HTERT RPE-1 (cell line): ENCODE measurements around the gene TAF1.
"Not testable (repeated sequence)": the region's sequence is repeated elsewhere in the genome, so short reads cannot be mapped to it uniquely, and the experiment has no call there.

Experiments
- in situ Hi-C: fragments of 300-500 bp; cut with MboI; formaldehyde crosslinking; loops from 4 replicates; pipeline ENCODE4 v1.14.3; 2020; ENCODE audit warnings: low sequenced_read_pairs

The TAF1 gene

GRCh38 chrX:71438750-71439149, 72.6 kb downstream of the TAF1 start:
- in situ Hi-C loops, result no loop called here

GRCh38 chrX:71439420-71439819, 73.3 kb downstream of the TAF1 start:
- in situ Hi-C loops, result no loop called here

GRCh38 chrX:71439896-71440295, 73.7 kb downstream of the TAF1 start:
- in situ Hi-C loops, result no loop called here

- in situ Hi-C loops, result no loop called here
Observed at GRCh38 chrX:71440401-71440800, 74.2 kb downstream of the TAF1 start.

GRCh38 chrX:71441809-71442208, 75.7 kb downstream of the TAF1 start:
- in situ Hi-C loops, result not testable (repeated sequence)

- in situ Hi-C loops, result no loop called here
Observed at GRCh38 chrX:71450433-71451106, 84.4 kb downstream of the TAF1 start.

- in situ Hi-C loops, result not testable (repeated sequence)
Observed at GRCh38 chrX:71451518-71451917, 85.4 kb downstream of the TAF1 start.

GRCh38 chrX:71453056-71453455, 86.9 kb downstream of the TAF1 start:
- in situ Hi-C loops, result no loop called here

GRCh38 chrX:71454222-71454621, 88.1 kb downstream of the TAF1 start:
- in situ Hi-C loops, result no loop called here

DNA sequence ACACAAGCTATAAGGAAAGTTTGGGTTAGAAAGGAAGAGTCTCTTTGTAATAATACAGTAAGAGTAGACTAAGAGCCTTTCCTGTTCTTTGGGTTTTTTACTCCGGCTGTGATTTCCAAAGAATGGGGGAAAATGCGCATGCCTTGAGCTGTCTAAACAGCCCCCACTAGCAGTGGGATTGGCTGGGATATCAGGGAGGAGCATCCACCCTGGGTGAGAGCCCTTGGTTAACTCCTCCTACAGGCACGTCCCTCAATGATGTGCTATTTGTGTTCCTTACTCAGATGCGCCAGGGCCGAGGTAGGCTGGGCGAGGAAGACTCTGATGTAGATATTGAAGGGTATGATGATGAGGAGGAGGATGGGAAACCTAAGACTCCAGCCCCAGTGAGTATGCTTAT, 92.7 kb downstream of the TAF1 start:
- in situ Hi-C loops, result no loop called here

DNA sequence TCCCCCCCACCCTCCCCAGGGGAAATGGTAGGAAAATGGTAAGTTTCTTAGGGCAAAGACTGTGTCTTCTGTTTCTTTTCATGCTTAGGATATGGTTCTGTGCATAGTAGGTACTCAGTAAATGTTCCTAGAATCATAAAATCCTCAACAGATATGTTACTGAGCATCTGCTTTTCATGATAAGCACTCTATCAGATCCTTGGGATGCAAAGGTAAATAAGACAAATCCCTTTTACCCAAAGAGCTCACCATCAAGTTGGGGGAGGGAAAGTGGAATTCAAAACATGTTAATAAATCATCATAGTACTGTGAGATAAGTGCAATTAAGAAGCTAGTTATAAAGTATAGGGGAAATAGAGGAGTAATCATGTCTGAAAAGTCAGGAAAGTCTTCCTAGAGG, 98.8 kb downstream of the TAF1 start:
- in situ Hi-C loops, result no loop called here

DNA sequence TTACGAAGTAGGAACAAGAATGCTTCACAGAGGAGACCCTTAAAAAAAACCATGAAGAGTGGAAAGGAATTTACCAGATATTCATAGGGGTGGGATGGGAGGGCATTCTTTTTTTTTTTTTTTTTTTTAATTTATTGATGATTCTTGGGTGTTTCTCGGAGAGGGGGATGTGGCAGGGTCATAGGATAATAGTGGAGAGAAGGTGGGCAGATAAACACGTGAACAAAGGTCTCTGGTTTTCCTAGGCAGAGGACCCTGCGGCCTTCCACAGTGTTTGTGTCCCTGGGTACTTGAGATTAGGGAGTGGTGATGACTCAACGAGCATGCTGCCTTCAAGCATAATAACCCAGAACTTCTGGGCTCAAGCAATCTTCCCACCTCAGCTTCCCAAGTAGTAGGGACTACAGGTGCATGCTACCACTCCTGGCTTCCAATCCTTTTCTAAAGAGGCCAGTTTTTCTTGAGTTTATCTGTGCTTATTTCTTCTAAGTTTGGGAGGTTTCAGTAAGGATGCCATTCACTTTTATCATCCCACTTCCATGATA, 100.9 kb downstream of the TAF1 start:
- in situ Hi-C loops, result no loop called here

DNA sequence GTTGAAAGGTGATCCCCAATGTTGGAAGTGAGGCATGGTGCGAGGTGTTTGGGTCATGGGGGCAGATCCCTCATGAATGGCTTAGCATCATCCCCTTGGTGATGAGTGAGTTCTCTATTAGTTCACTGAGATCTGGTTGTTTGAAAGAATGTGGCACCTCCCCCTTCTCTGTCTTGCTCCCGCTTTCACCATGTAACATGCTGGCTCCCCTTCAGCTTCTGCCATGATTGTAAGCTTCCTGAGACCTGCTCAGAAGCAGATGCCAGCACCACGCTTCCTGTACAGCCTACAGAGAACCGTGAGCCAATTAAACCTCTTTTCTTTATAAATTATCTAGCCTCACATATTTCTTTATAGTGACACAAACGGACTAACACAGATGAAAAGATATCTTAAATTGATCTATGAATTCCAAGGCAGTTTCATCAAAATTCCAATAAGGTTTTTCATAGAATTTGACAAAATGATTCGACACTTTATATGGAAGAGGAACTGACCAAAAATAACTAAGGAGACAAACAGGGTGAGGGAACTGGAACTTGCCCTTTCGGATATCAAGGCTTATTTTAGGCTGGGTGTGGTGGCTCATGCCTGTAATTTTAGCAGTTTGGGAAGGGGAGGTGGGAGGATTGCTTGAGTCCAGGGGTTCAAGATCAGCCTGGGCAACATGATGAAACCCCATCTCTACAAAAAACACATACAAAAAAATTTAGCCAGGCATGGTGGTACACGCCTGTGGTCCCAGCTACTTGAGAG, 109.8 kb downstream of the TAF1 start:
- in situ Hi-C loops, result no loop called here

- in situ Hi-C loops, result no loop called here
Observed at GRCh38 chrX:71482228-71482958, 116.2 kb downstream of the TAF1 start.

GRCh38 chrX:71487814-71488213, 121.7 kb downstream of the TAF1 start:
- in situ Hi-C loops, result no loop called here

- in situ Hi-C loops, result no loop called here
Observed at GRCh38 chrX:71489540-71489939, 123.4 kb downstream of the TAF1 start.

DNA sequence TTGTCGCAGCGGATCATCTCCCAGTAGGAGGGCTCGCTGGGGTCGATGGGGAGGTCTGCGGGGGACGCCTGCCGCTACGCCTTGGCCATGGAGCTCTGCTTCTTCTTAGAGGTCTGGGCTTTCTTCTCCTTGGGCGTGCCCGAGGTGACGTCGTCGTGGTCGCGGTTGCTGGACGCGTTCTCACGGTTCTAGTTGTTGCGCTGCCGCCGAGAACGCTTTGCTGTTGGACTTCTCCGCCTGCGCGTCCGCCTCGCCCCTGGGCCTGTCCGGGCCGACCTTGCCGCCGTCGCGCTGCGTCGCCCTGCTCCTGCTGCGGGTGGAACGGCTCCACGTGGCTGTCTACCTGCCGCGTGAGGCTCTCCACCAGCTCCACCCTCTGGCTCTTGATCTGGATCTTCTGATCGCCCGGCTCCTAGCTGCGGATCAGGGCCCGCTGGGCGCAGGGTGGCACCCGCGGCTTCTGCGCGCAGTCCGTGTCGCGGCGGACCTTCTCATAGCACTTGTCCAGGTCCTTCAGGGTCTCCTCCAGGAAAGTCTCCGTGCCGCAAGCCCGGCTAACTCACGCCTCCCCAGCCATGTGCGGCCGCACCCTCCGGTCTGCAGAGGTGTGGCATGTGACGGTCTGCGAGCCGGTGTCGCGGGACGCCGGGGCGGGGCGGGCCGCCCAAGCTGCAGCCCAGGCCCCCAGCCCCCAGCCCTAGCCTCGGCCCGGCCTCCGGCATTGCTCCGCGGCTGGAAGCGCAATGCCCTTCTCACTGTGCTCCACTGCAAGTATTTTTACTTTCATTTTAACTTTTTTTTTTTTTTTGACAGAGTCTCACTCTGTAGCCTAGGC, 126.3 kb downstream of the TAF1 start:
- in situ Hi-C loops, result no loop called here

GRCh38 chrX:71493111-71493613, 127.0 kb downstream of the TAF1 start:
- in situ Hi-C loops, result no loop called here

DNA sequence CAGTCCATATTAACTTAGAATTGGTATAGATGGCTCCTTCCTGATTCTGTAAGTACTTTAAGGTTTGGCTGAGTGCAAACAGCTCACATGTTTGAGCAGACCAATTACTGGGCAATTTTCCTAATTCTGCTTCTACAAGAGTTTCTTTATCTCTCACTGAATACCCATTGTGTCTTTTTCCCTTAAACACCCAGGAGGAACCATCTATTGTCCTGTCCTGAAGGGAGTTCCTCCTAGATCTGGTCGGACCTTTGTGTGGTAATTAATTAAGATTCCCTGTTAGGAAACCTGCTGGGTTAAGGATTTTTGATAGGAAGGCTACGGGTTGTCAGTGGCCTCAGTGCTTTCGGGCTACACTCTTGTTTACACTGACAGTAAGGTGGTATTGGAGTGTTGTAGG, 129.8 kb downstream of the TAF1 start:
- in situ Hi-C loops, result not testable (repeated sequence)

DNA sequence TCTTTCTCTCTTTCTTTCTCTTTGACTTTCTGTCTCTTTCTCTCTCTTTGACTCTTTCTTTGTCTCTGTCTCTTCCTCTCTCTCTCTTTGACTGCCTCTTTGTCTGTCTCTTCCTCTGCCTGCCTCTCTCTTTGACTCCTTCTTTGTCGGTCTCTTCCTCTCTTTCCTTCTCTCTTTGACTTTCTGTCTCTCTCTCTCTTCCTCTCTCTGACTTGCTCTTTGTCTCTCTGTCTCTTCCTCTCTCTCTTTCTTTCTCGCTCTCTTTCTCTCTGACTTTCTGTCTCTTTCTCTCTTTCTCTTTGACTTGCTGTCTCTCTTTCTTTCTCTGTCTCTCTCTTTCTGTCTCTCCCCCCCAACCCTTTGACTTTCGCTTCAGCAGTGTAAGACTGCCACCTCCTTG, 130.3 kb downstream of the TAF1 start:
- in situ Hi-C loops, result no loop called here

DNA sequence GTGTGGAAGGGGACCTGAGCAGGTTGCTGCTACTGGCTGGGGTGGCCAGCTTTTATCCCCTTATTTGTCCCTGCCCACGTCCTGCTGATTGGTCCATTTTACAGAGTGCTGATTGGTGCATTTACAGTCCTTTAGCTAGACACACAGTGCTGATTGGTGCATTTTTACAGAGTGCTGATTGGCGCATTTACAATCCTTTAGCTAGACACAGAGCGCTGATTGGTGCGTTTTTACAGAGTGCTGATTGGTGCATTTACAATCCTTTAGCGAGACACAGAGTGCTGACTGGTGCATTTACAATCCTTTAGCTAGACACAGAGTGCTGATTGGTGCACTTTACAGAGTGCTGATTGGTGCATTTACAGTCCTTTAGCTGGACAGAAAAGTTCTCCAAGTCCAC, 135.9 kb downstream of the TAF1 start:
- in situ Hi-C loops, result not testable (repeated sequence)
